H7 (cell line): ENCODE data around the gene CFAP221. TPM values are rescaled to one million over a fixed set of nuclear protein-coding genes. Genes with fewer than 3 reads are reported as not detected.

Source experiments
- DNase-seq: peaks from one replicate; pipeline ENCODE4 v3.0.0; 2012
- H3K27me3 ChIP-seq: 2 replicates; pipeline ENCODE4 v1.6.0; 2011; ENCODE audit warnings: mild to moderate bottlenecking, low read length; ENCODE audit not compliant: control insufficient read depth, insufficient read depth
- H3K36me3 ChIP-seq: replicated peaks from 2 replicates; pipeline ENCODE4 v1.5.1; 2011; ENCODE audit warnings: low read length; ENCODE audit not compliant: control insufficient read depth, insufficient read depth
- H3K4me3 ChIP-seq: 2 replicates; pipeline ENCODE4 v1.5.1; 2011; ENCODE audit warnings: low read depth, mild to moderate bottlenecking, control low read depth, low read length, moderate library complexity; ENCODE audit not compliant: insufficient read depth
- total RNA-seq: library from RNA; depleted of rRNA; stranded (reverse); fragments of >200 nt; shearing (Covaris generic); gene quantifications from 2 replicates; pipeline ENCODE4 v1.2.3, GENCODE V29; 2014

The CFAP221 gene
- total RNA-seq, 1 experiment from 2014 or later, result 0.07 TPM

- Histone ChIP-seq H3K27me3 (no peaks in the 10 kb centered on the region), H3K36me3 (no peaks in the 10 kb centered on the region), H3K4me3 (no peak overlapping the region)
- DNase-seq, result no peak
Observed at GRCh38 chr2:119660343-119660658, 116.1 kb downstream of the CFAP221 start.

- no peak overlapping the region for H3K4me3 ChIP-seq
- H3K27me3 ChIP-seq, result no peaks in the 10 kb centered on the region
- DNase-seq, result no peak
- H3K36me3 ChIP-seq, result no peaks in the 10 kb centered on the region
Observed at GRCh38 chr2:119662297-119662696, 118.0 kb downstream of the CFAP221 start.

GRCh38 chr2:119668546-119668945 lies 124.3 kb downstream of the CFAP221 start:
- Histone ChIP-seq H3K27me3 (no peaks in the 10 kb centered on the region), H3K4me3 (no peak overlapping the region), H3K36me3 (no peaks in the 10 kb centered on the region)
- DNase-seq, result no peak

GRCh38 chr2:119671016-119671415 lies 126.8 kb downstream of the CFAP221 start:
- DNase-seq, result no peak
- no peak overlapping the region for H3K4me3 ChIP-seq
- H3K36me3 ChIP-seq, result no peaks in the 10 kb centered on the region

GRCh38 chr2:119671752-119672151 lies 127.5 kb downstream of the CFAP221 start:
- no peaks in the 10 kb centered on the region for H3K27me3 ChIP-seq
- H3K4me3 ChIP-seq, result no peak overlapping the region
- no peaks in the 10 kb centered on the region for H3K36me3 ChIP-seq
- DNase-seq, result peak; percentile 26

More at GRCh38 chr2:119671016-119671415, 126.8 kb downstream of the CFAP221 start:
- no peaks in the 10 kb centered on the region for H3K27me3 ChIP-seq

- H3K4me3 ChIP-seq, result no peak overlapping the region
- no peaks in the 10 kb centered on the region for H3K36me3 ChIP-seq
- peak; percentile 28 for DNase-seq
- H3K27me3 ChIP-seq, result no peaks in the 10 kb centered on the region
Observed at GRCh38 chr2:119672161-119672862, 128.1 kb downstream of the CFAP221 start.

GRCh38 chr2:119673796-119674195 lies 129.5 kb downstream of the CFAP221 start:
- Histone ChIP-seq H3K27me3 (no peaks in the 10 kb centered on the region), H3K36me3 (no peaks in the 10 kb centered on the region), H3K4me3 (no peak overlapping the region)
- DNase-seq, result no peak

- Histone ChIP-seq H3K4me3 (no peak overlapping the region), H3K36me3 (no peaks in the 10 kb centered on the region), H3K27me3 (no peaks in the 10 kb centered on the region)
- peak; percentile 58 for DNase-seq
Observed at GRCh38 chr2:119674711-119675500, 130.7 kb downstream of the CFAP221 start.

- peak; percentile 51 for DNase-seq
- Histone ChIP-seq H3K36me3 (peaks cover 8% of the 10 kb centered on the region), H3K27me3 (no peaks in the 10 kb centered on the region), H3K4me3 (no peak overlapping the region)
Observed at GRCh38 chr2:119678021-119678656, 133.9 kb downstream of the CFAP221 start.

- Histone ChIP-seq H3K27me3 (no peaks in the 10 kb centered on the region), H3K4me3 (peak overlapping the region; percentile 96), H3K36me3 (peaks cover 8% of the 10 kb centered on the region)
- no peak for DNase-seq
Observed at GRCh38 chr2:119679526-119679837, 135.2 kb downstream of the CFAP221 start.

- Histone ChIP-seq H3K4me3 (peak overlapping the region; percentile 96), H3K27me3 (no peaks in the 10 kb centered on the region), H3K36me3 (peaks cover 8% of the 10 kb centered on the region)
- DNase-seq, result peak; percentile 25
Observed at GRCh38 chr2:119679846-119680245, 135.6 kb downstream of the CFAP221 start.

GRCh38 chr2:119680457-119681202 lies 136.4 kb downstream of the CFAP221 start:
- peak; percentile 19 for DNase-seq
- H3K4me3 ChIP-seq, result no peak overlapping the region
- H3K36me3 ChIP-seq, result peaks cover 8% of the 10 kb centered on the region
- no peaks in the 10 kb centered on the region for H3K27me3 ChIP-seq

GRCh38 chr2:119681203-119681867 lies 137.1 kb downstream of the CFAP221 start:
- Histone ChIP-seq H3K36me3 (peaks cover 8% of the 10 kb centered on the region), H3K27me3 (no peaks in the 10 kb centered on the region), H3K4me3 (no peak overlapping the region)
- no peak for DNase-seq

GRCh38 chr2:119681868-119682220 lies 137.6 kb downstream of the CFAP221 start:
- H3K4me3 ChIP-seq, result no peak overlapping the region
- no peak for DNase-seq
- no peaks in the 10 kb centered on the region for H3K27me3 ChIP-seq
- H3K36me3 ChIP-seq, result peaks cover 8% of the 10 kb centered on the region
